Cortex of kidney (tissue), 1 donor: ENCODE results near the gene TCF4.

Experiments used
- DNase-seq: peaks from one replicate; lab custom pipeline; 2025; lab: John Stamatoyannopoulos, UW

TCF4 gene

GRCh38 chr18:55296115-55296514, 291.9 kb downstream of the TCF4 start:
- DNase-seq, result no peak

DNA sequence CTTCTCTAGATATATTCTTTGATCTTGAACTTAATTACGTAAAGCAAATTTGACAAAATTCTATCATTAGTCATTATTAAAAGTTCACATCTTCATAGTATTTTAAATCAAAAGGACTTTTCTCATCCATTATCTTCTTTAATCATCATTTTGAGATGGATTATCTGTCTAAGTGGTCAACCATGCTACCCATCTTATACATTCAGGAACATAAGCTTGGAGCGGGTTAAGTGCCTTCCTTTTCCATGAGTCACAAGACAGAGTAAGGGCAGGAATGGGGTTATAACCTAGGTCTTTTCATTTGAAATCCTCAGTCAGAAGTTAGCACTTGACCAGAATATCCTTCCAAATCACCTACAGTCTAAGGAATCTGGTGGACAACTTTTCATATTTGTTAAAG, 297.1 kb downstream of the TCF4 start:
- no peak for DNase-seq

- DNase-seq, result no peak
Measured at GRCh38 chr18:55289775-55290174, 298.2 kb downstream of the TCF4 start.

GRCh38 chr18:55289048-55289447, 298.9 kb downstream of the TCF4 start:
- DNase-seq, result no peak

DNA sequence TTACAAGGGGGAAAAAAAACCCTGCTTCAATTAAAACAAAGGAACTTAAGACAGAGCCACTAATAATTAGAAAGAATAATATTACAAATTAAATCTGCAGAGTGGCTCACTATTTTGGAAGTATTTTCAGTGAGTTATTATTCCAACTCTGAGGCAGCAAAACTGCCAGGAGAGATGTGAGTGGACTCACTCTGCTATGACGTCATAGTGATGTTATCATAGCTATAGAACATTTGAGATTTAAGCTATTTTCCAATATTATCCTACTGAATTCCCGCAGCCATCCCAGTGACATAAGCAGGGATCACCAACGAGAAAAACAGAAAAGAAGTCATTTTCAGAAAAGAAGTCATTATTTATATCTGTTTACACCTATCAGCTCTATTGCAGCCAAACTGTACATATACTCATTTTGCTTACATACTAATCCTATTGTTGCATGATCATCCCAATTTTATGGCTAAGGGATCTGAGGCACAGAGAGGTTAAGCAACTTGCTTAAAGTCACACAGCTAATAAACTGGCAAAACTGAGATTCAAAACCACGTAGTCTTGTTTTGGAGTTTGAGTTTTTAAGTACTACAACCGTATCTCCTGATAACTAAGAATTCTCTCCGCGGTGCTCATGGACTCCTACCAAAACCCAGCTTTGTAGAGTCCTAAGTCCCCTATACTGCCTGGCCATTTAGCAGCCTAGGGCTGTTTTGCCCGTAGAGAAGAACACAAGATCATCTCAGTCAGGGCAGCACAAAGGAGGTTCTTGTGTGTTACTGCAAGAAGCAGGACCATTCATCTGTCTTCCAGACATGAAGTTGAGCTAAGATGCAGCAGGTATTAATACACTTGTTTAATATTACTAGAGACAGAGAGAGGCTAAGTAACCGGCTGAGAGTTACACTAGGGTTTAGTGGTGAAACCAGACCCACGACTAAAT, 299.8 kb downstream of the TCF4 start:
- no peak for DNase-seq

GRCh38 chr18:55287149-55287806, 300.7 kb downstream of the TCF4 start:
- no peak for DNase-seq

DNA sequence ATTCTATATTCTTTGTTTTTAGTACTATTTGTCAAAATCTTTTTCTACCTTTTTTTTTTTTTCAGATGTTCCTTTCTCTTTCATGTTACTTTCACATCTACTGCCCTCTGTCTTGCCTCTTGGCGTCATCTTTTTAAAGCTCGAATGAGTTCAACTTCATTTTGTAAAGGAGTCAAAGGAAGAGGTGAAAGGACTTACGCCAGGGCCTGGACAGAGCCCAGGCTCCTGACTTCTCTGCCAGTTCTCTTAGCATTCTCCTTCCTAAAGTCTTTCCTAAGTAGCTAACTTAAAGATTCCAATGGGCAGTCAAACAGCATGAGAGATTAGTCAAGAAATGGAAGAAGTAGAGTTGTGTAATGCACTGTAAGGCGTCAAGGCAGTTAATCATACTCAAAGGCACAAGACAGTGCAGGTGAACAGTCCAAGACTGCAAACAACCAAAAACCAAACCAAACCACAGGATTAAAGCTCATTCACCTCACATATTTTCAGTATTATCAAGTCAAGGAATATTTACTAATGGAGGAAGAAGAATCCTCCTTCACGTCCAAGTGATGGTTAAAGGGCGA, 301.7 kb downstream of the TCF4 start:
- no peak for DNase-seq

DNA sequence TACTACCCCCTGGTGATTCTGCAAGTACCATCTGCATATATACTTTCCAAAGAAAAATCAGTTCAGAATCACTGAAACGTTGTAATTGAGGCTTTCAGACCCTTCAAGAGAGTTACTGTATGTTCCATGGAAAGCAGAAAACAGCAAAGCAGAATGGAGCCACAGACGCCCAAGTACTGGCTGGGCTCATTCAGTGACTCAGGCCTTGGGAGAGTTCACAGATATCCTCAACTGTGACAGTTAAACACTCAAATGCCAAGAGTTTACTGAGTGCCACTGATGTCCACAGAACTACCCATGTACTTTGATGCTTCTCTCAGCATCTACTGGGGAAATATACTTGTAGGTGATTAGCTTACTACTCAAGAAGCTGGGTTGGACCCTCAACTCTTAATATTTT, 303.4 kb downstream of the TCF4 start:
- DNase-seq, result no peak

GRCh38 chr18:55283309-55283708, 304.7 kb downstream of the TCF4 start:
- DNase-seq, result no peak

DNA sequence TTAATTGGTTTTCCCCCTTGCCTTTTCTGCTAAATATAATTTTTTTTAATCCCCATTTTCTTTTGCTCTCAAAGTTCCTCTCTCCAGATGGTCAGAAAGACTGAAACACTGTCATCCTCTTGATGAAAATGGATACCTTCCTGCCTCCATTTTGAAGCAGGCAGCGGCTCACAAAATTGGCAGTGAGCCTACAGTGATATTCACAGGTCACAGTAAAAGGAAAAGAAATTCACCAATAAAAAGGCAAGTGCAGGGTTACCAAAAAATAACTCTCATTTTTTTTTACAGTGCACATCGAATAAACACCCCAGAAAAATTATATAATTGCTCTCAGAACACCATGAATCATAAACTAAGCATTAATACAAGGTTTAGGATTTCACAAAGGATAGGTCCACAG, 307.5 kb downstream of the TCF4 start:
- DNase-seq, result no peak

DNA sequence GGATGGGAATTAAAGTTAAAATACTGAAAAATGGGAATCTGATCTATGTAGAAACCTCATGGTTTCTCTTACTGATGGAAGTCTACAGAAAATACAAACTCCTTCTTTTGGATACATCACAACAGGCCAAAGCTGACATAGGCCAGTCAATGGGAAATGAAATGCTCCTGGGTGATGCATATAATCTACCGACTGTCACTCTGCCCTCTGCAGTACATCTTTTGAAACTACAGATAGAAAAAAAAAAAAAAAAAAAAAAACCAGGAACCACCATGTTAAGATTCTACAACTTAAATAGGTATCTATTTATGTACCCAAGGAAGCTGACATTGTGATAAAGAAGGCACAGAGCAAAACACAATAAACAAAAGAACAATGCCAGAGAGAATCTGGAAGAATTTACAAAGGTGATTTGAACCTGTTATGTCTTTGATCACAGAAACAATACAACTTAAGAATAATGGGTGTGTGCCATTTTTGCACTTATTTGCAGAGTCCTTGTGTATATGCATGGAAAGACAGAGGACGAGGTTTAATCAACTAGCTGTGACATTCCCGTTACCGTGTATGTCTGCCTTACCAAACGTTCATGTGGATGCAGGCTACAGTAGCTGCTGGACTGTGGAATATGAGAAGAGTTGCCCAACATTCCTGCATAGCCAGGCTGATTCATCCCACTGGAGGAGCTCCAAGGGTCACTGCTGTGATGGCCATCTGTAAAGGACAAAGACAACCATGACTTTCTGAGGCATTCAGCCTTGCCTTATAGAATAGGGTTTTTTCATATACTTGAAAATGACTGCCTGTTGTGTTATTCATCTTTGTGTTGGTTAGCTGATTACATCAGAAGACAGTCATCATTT, 312.7 kb downstream of the TCF4 start:
- DNase-seq, result no peak

DNA sequence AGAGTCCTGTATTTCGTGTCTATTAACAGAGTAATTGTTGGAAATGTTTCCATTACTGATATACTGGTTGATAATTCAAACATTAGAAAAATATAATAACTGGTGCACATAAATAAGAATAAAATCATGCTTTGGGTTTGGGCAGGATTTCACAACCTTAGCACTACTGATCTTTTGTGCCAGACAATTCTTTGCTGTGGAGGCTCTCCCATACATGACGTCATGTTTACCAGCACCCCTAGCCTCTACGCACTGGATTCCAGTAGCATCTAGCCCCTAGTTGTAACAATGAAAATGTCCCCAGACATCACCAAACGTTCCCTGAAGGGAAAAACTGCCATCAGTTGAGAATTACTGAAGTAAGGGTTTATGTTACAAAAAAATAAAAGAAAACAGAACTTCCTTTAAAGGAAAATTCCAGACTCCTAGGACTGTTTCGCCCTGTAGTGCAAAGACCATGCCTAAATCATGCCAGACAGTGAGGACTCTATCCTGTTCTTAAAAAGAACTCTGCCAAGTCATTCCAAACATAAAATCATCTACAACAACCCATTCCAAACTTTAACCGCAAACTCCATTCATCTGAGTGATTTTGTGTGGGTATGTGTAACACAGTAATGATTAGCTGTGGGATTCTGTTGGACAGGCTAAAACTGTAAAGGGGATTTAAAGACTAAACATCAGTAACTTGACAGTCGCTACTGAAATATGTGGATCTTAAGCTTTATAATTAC, 315.3 kb downstream of the TCF4 start:
- DNase-seq, result no peak

DNA sequence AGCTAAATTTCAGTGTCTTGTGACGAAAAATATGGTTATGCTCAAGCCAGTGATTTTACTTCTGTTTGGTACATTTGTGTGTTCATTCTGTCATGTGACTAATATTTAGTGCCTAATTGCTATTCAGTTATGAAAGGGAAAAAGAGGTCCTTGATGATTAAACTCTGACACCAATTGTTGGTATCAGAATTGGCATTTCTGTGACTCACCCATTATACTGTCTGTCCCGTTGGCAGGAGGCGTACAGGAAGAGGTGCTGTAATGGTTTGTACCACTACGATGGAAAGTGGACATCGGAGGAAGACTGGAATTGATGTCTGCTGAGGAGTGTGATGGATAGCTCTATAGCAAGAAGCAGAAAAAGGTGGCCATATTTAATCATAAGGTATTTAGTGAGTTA, 318.4 kb downstream of the TCF4 start:
- DNase-seq, result no peak

DNA sequence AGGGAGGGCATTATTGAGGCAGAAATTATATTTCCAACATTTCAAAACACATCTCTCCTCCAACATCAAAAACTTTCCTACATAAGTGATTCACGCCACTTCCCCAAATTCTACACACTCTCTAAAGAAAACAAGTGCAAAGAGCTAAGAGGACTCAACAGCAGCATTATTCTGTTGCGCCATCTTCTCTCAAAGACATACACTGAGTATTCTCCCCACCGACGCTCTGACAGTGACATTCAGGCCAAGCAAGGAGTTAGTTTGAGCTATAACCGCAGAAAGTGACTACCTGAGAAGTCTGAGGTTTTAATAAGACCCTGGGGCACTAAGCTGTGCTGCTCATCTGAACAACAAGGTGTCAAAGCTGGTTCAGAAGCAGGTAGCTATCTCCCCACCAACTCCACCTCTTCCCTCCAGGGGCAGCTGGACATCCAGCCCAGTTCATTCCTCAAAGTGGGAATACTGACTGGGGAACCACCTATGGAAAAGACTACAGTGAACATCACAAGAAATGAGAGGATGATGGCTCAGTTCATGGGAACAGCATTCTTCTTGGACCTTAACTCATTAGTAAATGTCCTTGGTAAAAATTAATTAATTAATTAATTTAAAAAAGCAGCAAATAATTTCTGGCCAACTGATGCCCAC, 319.2 kb downstream of the TCF4 start:
- no peak for DNase-seq

DNA sequence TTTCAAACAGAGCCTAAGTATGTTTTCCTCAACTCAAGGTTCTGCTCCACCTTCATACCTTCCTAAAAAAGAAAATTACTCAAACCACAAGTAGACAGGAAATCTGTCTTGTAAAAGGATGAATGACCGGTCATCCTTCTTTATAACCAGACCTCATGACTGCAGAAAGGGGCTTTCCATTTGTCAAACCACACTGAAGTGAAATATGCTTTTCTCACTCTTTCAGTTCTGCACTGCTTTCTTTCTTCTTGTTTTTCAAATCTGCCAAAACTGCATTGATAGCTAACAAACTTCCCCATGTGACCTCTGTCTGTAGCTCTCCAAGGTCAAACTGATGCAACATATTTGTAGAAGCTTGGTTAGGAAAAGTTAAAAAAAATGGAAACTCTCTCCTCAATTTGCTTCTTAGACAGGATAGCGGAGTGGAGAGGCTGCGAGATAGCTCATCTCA, 319.8 kb downstream of the TCF4 start:
- DNase-seq, result no peak

- no peak for DNase-seq
Measured at GRCh38 chr18:55266981-55267380, 321.0 kb downstream of the TCF4 start.

GRCh38 chr18:55265984-55266383, 322.0 kb downstream of the TCF4 start:
- DNase-seq, result no peak

- no peak for DNase-seq
Measured at GRCh38 chr18:55265130-55265675, 322.8 kb downstream of the TCF4 start.

DNA sequence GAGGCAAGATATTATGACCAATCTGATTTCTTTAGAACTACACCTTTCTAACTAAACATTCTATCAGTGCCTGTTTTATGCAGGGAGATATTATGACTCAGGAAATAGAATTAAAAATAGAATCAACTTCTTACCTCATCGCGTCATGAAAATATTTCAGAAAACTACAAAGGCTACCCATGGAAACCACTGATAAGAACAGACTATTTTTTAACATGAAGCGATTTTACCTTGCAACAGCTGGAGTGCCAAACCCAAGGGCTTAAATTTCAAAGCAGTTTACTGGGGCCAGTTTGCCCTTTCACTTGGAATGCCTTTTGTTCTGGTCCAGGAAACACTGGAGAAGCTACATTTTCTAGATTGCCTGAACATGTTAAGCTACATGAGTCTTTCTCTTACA, 323.9 kb downstream of the TCF4 start:
- DNase-seq, result no peak

DNA sequence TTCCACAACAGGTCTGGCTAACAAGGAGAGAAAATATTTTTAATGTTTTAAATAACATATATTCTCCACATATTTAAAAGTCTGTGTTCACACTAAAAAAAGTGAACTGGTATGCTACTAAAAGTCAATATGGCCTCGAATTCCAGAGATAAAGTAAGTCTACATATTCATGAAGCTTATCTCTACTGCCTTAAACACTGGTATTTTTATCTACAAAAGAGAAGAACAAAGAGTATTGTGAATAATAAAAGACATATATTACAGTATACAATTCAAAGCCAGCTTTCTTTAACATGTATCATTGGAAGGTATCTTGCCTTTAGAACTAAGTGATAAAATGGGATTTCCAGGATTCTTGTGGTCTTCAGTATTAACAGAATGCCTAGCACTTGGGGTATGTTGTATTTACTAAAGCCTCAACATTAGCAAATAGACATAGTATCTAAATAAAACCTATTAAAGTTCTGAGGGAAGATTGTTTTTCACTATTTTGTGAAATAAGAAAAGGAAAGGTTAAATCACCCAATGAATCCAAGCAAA, 325.9 kb downstream of the TCF4 start:
- no peak for DNase-seq
